ENCODE data around the gene CFHR5.

CFHR5 gene

DNA sequence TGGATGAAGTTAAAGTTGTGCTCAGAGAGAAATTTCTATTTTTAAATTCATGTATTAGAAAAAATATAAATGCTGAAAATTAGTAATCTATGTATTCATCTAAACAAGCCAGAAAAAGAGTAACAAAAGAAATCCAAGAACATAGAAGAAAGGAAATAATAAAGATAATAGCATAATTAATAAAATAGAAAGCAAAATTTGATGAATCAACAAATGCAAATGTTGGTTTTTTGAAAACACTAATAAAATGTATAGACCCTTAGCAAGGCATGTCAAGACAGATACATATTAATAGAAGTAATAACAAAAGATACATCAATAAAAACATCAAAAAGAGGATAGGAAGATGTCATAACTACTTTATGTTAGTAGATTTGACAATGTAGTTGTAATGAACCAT, 71.7 kb downstream of the CFHR5 start:
- H3K9me3 Mint-ChIP-seq = peaks cover 9% of the 10 kb centered on the region
- H3K36me3 Mint-ChIP-seq = no peaks in the 10 kb centered on the region
- no peaks in the 10 kb centered on the region for H3K27me3 Mint-ChIP-seq
- no peak overlapping the region for H3K4me3 Mint-ChIP-seq
- H3K4me1 Mint-ChIP-seq = no peaks in the 10 kb centered on the region
- no peak overlapping the region for H3K27ac Mint-ChIP-seq
- ATAC-seq = no peak
